Activated gamma-delta T cell treated with anti-CD3 and anti-CD28 coated beads, Interleukin-2, amount 50 U/mL, for 16 hours (primary cell): ENCODE results near the gene ZNF766.
"Not testable (repeated sequence)": the region's sequence is repeated elsewhere in the genome, so short reads cannot be mapped to it uniquely, and the experiment has no call there.

ENCODE experiments used
- DNase-seq: peaks from one replicate; pipeline ENCODE4 v3.0.0-alpha.2; 2020; ENCODE audit warnings: low read depth

ZNF766 gene

GRCh38 chr19:52269338-52270261, at the start of gene ZNF766:
Gene ZNF766, plus strand, starts transcription at chr19:52269587. Its CDS starts 27 bp downstream, at chr19:52269614.
- peak; percentile 97 for DNase-seq

- DNase-seq, result no peak
These were observed 49.8 kb upstream of the ZNF766 start for GRCh38 chr19:52219611-52220010.

GRCh38 chr19:52221031-52221430, 48.4 kb upstream of the ZNF766 start:
- no peak for DNase-seq

GRCh38 chr19:52221831-52222375, 47.5 kb upstream of the ZNF766 start:
- DNase-seq, result no peak

GRCh38 chr19:52224211-52224610, 45.2 kb upstream of the ZNF766 start:
- DNase-seq, result no peak

- no peak for DNase-seq
These were observed 42.7 kb upstream of the ZNF766 start for GRCh38 chr19:52226652-52227051.

- no peak for DNase-seq
These were observed 42.0 kb upstream of the ZNF766 start for GRCh38 chr19:52227196-52227940.

- DNase-seq, result no peak
These were observed 41.4 kb upstream of the ZNF766 start for GRCh38 chr19:52227980-52228379.

- DNase-seq, result no peak
These were observed 39.9 kb upstream of the ZNF766 start for GRCh38 chr19:52229524-52229923.

- no peak for DNase-seq
These were observed 38.7 kb upstream of the ZNF766 start for GRCh38 chr19:52230685-52231084.

GRCh38 chr19:52231154-52231910, 38.1 kb upstream of the ZNF766 start:
- DNase-seq, result no peak

GRCh38 chr19:52234406-52234805, 35.0 kb upstream of the ZNF766 start:
- no peak for DNase-seq

GRCh38 chr19:52237197-52237596, 32.2 kb upstream of the ZNF766 start:
- no peak for DNase-seq

- DNase-seq, result peak; percentile 45
These were observed 31.5 kb upstream of the ZNF766 start for GRCh38 chr19:52237771-52238400.

GRCh38 chr19:52244021-52244420, 25.4 kb upstream of the ZNF766 start:
- no peak for DNase-seq

GRCh38 chr19:52248241-52248640, 21.1 kb upstream of the ZNF766 start:
- peak; percentile 46 for DNase-seq

- no peak for DNase-seq
These were observed 11.0 kb upstream of the ZNF766 start for GRCh38 chr19:52258426-52258825.

GRCh38 chr19:52265556-52265955, 3.8 kb upstream of the ZNF766 start:
- DNase-seq, result not testable (repeated sequence)

- no peak for DNase-seq
These were observed 989 bp downstream of the ZNF766 start for GRCh38 chr19:52270266-52270885.

GRCh38 chr19:52273301-52273700, 3.9 kb downstream of the ZNF766 start:
- DNase-seq, result no peak

GRCh38 chr19:52274191-52274590, 4.8 kb downstream of the ZNF766 start:
- no peak for DNase-seq
